Measurements from ENCODE around the gene FIGN.

- TF ChIP-seq CTCF (IDR thresholded peaks at IDR 0.05 in 4 of 5, conservative IDR thresholded peaks at IDR 0.05 in 1 of 5) (no peak), POLR2A (IDR thresholded peaks at IDR 0.05) (no peak)
Observed at GRCh38 chr2:163719331-163719730, 16.5 kb downstream of the FIGN start.

All from gastrocnemius medialis (tissue), 4 donors.